ENCODE data around the gene HEXA. TPM values are rescaled to one million over a fixed set of nuclear protein-coding genes. Genes with fewer than 3 reads are reported as not detected.

The HEXA gene
- total and polyA plus RNA-seq, 9 of the 15 experiments (the other 6 are each of a cell fraction or from before 2014, with no cell fraction given): 22.2 to 136 (median 68.9) TPM

DNA sequence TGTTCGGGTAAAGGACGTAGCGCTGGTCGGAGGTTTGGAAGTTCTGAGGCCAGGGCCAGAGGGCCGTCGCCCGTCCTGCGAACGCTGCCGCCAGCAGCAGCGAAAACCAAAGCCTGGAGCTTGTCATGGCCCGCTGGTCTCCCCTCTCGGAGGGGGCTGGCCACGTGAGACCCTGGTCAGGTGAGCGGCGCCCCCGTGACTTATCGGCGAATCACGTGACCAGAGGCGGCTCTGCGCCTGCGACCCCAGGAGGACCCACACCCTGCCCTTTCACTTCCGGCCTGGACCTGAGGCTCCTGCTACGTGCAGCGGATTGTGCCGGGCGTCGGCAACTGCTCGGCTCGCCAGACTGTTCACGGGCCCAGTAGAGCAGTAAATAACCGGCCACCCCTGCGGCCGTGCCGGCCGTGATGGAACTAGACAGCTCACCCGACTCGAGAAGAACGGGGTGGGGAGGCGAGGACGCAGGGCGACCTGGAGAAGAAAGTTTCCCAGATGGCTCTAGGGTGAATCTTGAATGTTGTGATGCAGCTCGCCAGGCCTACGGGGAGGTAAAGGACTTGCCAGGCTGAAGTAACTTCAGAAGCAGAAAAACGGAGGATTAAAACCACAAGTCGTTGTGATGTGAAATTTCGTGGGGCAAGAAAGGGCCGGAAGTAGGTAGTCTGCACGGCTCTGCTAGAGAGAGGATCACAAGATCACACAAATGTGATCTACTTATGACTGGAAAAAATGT, at the start of gene HEXA (continued):
- TF ChIP-seq ARID4B (CRISPR knock-in tag; IDR thresholded peaks at IDR 0.05) (peak; percentile 100), MTF1 (CRISPR knock-in tag; IDR thresholded peaks at IDR 0.05; ENCODE audit: borderline replicate concordance) (peak; percentile 80), FOXA3 (CRISPR knock-in tag; conservative IDR thresholded peaks at IDR 0.05 in 1 of 2, IDR thresholded peaks at IDR 0.05 in 1 of 2) (peak in 1 of 2 experiments; percentile 84; a peak in 3 of 4 replicates), CREB3L1 (IDR thresholded peaks at IDR 0.05; ENCODE audit: borderline replicate concordance, low read depth) (no peak), SMAD4 (CRISPR knock-in tag; conservative IDR thresholded peaks at IDR 0.05) (peak; percentile 86), TBP (optimal IDR thresholded peaks at IDR 0.05; ENCODE audit: low read depth, low read length) (peak; percentile 80), MAFF (IDR thresholded peaks at IDR 0.05; ENCODE audit: low read length) (no peak), ERF (CRISPR knock-in tag; IDR thresholded peaks at IDR 0.05) (peak; percentile 59; the same call in 1 of the 2 replicates), CUX1 (CRISPR knock-in tag; IDR thresholded peaks at IDR 0.05) (no peak), HNRNPL (IDR thresholded peaks at IDR 0.05; ENCODE audit: low read depth, low read length) (no peak), NCOA4 (IDR thresholded peaks at IDR 0.05; ENCODE audit: partially characterized antibody) (no peak), POLR2B (IDR thresholded peaks at IDR 0.05; ENCODE audit: low read depth, partially characterized antibody) (peak; percentile 76), KLF16 (IDR thresholded peaks at IDR 0.05) (peak; percentile 68; the same call in 1 of the 2 replicates), NR2C2 (CRISPR knock-in tag; IDR thresholded peaks at IDR 0.05) (no peak; the same call in 1 of the 2 replicates), NR2C2 (tag; IDR thresholded peaks at IDR 0.05) (peak; percentile 95), TEAD4 (IDR thresholded peaks at IDR 0.05; ENCODE audit: low read length) (0 out of 2 replicates have a peak, but pooled peaks have one; percentile 34), TEAD4 (CRISPR knock-in tag; IDR thresholded peaks at IDR 0.05; ENCODE audit: borderline replicate concordance) (no peak)
